CD4-positive, alpha-beta T cell treated with Interferon gamma for 1 hour (primary cell): ENCODE results near the gene FGF18.

Source experiments
- DNase-seq: peaks from one replicate; pipeline ENCODE4 v3.0.0-alpha.2; 2020

The FGF18 gene

DNA sequence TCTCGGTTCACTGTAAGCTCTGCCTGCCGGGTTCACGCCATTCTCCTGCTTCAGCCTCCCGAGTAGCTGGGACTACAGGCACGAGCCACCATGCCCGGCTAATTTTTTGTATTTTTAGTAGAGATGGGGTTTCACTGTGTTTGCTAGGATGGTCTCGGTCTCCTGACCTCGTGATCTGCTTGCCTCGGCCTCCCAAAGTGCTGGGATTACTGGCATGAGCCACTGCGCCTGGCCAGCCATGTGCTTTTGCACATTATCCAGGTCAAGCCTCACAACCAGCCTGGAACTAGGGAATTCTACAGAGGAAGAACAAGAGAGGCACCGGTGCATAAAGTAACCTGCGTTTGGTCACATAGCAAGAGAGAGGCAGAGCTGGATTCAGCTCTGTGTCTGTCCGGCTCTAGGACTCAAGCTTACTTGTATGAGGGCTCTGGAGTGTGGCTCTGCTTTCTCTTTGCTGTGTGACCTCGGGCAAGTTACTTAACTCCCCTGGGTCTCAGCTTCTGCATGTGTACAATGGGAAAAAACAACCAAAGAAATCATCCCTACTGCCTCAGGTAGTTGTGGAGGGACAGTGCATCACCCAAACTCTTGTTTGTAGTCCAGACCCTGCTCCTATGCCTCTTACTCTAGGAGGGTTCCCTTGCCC is 6.3 kb downstream of the FGF18 start:
- DNase-seq, result no peak

DNA sequence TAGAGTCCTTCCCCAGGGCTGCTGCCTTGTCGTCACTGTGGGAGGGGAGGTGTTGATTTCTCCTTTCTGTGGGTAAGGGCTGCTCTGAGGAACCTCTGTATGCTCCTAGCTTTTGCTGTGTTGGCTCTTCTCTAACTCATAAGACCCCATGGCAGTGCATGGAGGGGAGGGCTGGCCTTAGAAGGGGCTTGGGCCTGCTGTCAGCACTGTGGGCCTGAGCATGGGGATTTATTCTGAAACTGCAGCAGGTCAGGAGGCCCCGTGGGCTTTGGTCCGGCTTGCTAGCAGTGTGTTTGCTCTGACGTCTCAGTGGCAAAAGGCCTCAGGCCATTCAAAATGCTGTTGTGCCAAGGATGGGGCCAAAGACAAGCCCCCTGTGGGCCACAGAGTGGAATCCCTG is 6.8 kb downstream of the FGF18 start:
- DNase-seq, result no peak

GRCh38 chr5:171426680-171427079 is 7.2 kb downstream of the FGF18 start:
- no peak for DNase-seq

- no peak for DNase-seq
Observed at GRCh38 chr5:171427318-171428167, 8.1 kb downstream of the FGF18 start.

GRCh38 chr5:171428168-171428696 is 8.8 kb downstream of the FGF18 start:
- no peak for DNase-seq

GRCh38 chr5:171428809-171429542 is 9.5 kb downstream of the FGF18 start:
- no peak for DNase-seq

DNA sequence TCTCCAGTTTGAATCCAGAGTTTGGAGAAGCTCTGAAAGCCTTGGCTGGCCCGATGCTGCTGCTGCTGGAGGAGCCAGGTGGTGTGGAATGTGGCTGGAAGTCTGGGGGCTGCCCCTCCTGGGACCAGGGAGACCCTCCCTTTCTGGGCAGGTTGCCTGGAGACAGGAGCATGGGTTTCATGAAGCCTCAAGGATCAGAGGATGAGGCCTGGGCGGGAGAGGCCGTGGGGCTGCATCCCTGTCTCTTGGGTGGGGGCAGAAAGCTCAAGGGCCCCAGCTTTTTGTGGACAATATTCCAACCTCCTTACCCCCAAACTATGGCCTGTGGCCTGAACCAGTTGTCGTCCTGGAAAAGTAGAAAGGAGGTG is 10.1 kb downstream of the FGF18 start:
- no peak for DNase-seq

GRCh38 chr5:171431251-171431777 is 11.9 kb downstream of the FGF18 start:
- DNase-seq, result no peak

DNA sequence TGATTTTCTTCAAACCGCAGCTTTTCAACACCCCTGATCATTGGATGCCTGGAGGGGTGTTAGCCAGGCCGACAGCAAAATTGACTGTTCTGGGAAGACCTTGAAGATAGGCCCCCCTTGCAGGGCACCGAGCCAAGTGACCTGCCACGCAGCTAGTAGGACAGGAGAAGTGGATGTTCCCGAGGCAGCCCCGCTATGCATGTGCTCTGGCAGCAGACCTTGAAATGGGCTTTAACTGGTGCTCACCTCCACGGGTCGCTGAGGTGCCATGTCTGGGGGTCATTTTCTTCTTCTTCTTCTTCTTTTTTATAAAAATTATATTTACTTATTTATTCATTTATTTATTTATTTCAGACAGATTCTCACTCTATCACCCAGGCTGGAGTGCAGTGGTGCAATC is 12.6 kb downstream of the FGF18 start:
- no peak for DNase-seq

DNA sequence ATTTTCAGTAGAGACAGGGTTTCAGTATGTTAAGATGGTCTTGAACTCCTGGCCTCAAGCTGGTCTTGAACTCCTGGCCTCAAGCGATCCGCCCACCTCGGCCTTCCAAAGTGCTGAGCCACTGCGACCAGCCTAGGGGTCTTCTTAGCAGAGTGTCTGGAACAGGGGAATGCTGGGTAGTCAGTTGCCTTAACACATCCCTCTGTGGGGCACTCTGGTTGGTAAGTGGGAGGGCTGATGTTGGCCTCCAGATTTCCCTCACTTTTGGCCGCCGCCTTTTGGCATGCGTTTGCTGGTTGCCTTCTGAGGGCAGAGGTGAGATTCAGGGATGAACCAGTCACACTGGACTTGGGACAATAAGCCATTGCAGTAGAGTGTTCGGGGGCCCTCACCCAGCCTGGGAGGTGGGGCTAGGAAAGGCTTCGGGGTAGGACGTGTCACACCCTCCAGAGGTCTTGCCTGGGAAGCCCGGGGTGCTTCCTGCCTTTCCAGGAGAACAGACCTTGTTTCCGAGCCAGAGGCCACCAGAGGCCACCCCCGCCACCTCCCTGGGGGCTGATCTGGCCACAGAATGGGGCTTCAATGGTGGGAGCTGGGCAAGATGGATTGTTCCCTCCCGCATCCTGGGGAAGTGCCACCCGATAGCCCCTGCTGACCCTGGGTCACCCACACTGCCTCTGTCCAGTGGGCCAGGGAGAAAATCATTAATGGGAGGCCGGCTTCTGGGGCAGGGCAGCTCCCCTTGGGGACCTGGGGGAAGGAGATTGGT is 13.3 kb downstream of the FGF18 start:
- no peak for DNase-seq

DNA sequence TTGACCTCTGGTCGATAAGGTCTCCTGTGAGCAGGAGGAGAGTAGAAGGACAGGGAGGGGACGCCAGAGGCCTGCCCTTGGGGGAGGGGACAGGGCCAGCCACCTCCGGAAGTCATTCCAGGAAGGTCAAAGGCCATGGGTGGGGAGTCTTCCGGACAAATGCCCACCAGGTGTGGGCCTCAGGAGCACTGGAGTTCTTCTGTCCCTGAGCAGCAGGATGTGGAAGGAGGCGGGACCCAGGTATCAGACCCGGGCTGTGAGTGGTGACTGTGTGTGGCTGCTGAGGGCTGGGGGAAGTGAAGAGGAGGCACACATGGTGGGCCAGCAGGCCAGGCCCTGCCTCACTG is 13.9 kb downstream of the FGF18 start:
- no peak for DNase-seq

DNA sequence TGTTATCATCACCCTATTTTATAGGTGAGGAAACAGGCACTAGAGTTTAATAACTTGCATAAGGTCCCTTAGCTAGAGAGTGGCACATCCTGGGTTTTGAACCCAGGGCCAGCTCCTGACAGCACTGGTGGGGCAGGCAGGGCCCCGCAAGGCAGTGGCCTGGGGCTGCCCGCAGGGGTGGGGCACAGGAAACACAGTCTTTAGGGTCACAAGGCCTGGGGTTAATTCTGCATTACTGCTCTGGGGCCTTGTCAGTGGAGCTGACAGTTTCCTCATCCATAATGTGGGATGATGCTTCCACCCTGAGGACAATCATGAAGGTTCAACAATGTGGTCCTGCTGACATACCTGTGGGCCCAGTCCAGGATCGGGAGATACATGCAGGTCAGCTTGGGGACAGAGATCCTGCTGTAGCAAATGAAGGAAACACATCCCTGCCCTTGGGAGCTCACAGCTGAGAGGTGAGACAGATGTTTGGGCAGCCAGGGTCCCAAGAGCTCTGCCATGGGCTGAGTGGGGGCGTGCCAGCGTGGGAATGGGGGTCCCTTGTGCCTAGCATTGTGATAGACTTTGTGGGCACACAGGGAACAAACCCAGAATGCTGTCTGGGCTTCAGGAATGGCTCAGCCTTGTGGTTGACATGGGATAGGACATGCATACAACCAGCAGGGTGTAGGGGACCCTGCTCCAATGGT is 14.7 kb downstream of the FGF18 start:
- DNase-seq, result no peak

GRCh38 chr5:171434874-171435273 is 15.4 kb downstream of the FGF18 start:
- DNase-seq, result no peak

- DNase-seq, result no peak
Observed at GRCh38 chr5:171435908-171436307, 16.5 kb downstream of the FGF18 start.

- no peak for DNase-seq
Observed at GRCh38 chr5:171436804-171437285, 17.4 kb downstream of the FGF18 start.

DNA sequence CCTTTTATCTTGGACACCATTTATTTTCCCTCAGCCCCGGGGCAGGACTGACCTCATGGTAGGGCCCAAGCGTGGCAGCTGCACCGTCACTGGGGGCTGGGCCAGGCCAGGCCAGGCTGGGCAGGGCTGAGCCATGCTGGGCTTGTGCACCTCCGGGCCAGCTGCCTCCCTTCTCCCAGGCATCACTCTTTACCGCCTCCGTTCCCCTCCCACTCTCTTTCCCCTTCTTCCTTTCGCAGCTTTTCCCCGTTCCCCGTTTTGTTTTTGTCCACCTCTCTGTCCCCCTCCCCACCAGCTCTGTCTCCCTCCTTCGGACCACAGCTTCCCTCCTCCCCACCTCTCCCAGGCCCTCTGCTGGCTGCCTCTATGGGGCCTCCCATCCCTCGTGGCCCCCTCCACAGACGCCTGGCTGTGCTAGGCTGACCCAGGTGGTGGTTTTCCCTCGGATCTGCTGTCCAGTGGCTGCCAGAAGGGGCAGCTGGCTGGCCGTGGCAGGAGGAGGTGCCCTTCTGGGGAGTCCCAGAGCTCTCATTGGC is 17.9 kb downstream of the FGF18 start:
- DNase-seq, result no peak

DNA sequence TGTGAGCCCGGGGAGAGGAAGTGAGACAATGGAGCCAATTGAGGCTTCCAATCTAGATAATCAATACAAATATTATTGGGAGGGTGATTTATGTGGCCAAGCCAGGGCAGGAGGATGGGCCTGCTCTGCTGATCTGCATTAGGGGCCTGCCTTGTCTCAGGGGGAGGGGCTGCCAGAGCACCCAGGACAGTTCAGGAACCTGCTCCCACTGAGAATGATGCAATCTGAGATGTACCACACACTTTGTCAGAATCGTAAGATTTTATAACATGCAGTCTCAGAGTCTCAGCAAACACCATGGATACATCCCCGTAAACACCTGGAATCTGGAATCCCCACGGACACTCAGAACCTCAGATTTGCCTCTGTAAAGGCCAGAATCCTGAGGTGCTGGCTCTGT is 19.3 kb downstream of the FGF18 start:
- DNase-seq, result no peak

DNA sequence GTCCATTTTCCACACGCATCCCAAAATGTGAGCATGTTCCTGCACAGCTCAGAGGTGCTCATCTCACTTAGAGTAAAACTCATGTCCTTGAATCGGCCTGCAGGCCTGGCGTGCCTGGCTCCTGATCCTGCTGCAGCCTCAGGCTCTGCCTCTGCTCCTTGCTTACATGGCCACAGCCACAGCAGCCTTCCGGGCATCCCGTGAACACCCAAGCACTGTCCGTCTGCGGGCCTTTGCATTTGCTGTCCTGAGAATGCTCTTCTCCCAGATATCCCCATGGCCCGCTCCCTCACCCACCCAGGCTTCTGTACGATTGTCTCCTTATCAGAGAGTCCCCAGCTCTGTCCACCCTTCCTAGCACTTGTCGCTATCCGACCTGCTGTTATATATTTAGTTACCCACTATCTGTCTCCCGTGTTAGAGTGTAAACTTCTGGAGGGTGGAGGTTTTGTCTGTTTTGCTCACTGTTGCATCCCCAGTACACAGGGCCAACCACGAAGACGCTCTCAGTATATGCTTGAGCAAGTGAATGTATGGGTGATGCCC is 21.9 kb downstream of the FGF18 start:
- no peak for DNase-seq

DNA sequence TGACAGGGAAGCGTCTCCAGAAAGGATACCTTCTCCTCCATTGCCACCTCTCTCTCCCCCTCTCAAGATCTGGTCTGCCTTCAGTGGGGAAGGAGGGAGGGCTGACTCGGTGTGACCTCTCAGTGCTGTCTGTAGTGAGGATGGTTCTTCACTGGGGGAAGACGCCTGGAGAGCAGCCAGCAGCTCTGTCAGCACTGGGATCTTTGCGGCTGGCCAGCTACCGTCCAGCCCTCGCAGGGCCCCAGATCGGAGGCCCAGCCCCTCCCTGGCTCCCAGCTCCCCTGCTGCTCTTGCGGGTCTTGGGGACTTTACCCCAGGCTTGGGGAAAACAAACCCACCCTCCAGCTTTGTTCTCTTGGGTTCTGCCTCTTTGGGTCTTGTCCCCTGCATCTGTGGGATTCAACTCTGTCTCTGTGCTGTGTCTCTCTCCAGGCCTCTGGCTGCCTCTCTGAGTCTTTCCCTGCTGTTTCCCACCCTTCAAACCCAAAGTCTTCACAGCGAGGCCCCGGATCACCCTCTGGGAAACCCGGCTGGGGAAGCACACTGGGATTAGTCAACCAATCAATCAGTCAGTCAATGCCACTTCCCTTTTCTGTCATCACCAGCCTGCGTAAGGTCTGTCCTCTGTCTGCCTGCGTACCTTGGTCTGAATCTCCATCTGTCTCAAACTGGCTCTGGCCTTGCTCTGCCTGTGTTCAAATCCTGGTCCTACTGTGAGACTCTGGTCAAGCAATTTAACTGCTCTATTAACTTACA is 23.0 kb downstream of the FGF18 start:
- DNase-seq, result no peak

GRCh38 chr5:171444582-171444981 is 25.1 kb downstream of the FGF18 start:
- no peak for DNase-seq
